ENCODE data around the gene GPX4. TPM values are rescaled to one million over a fixed set of nuclear protein-coding genes. Genes with fewer than 3 reads are reported as not detected.

Gene GPX4
- polyA plus RNA-seq, 1 of the 3 experiments (the other 2 are of a cell fraction), result 925 TPM

DNA sequence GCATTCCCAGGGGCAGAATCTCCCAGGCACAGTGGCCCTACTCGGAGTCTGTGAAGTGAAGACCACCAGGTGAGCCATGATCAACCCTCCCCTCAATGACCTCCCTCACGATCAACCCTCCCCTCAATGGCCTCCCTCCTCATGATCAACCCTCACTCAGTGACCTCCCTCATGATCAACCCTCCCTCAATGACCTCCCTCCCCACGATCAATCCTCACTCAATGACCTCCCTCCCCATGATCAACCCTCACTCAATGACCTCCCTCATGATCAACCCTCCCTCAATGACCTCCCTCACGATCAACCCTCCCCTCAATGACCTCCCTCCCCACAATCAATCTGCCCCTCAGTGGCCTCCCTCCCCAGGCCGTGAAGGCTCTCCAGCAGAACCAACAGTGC, 38.1 kb downstream of the GPX4 start:
- no peak for DNase-seq
- H3K4me3 ChIP-seq (ENCODE audit: low read depth in 2 of 2, low read length in 1 of 2), result no peak overlapping the region
- H3F3A ChIP-seq (replicated peaks; ENCODE audit: insufficient read depth), result peaks cover 6% of the 10 kb centered on the region
- H3K9me2 ChIP-seq, result no peaks in the 10 kb centered on the region
- no peaks in the 10 kb centered on the region for H3K9me3 ChIP-seq
- ChIA-PET CTCF (no interaction called here), POLR2A (no interaction called here)
- no peak overlapping the region for H3K27ac ChIP-seq (ENCODE audit: low read depth in 2 of 2, low read length in 1 of 2)
- 76% methylated on average over 5 of the region's 5 CpGs for WGBS (ENCODE audit: low lambda C conversion rate)
- no peak overlapping the region for H3K9ac ChIP-seq
- no peaks in the 10 kb centered on the region; the same call in 1 of the 2 replicates for H3K79me2 ChIP-seq (ENCODE audit: insufficient read depth)
- H3K4me2 ChIP-seq, result no peak overlapping the region
- no peaks in the 10 kb centered on the region for H3K27me3 ChIP-seq (ENCODE audit: insufficient read depth)
- H3K4me1 ChIP-seq (ENCODE audit: control insufficient read depth in 1 of 2, insufficient read depth in 2 of 2, low read depth in 1 of 2, low read length in 1 of 2), result no peaks in the 10 kb centered on the region
- no peak overlapping the region for H2AFZ ChIP-seq (ENCODE audit: low read depth)
- peaks cover 4 to 8% of the 10 kb centered on the region in 2 experiments for H3K36me3 ChIP-seq (replicated peaks in 1 of 2; ENCODE audit: control insufficient read depth in 1 of 2, insufficient read depth in 2 of 2, low read length in 1 of 2)
- TF ChIP-seq EZH2phosphoT487 (IDR thresholded peaks at IDR 0.05; ENCODE audit: borderline replicate concordance, low read depth) (no peak), ELF1 (IDR thresholded peaks at IDR 0.05) (no peak), RXRA (IDR thresholded peaks at IDR 0.05; ENCODE audit: borderline replicate concordance, low read depth) (no peak), FOXJ3 (CRISPR knock-in tag; IDR thresholded peaks at IDR 0.05) (no peak), TEAD4 (IDR thresholded peaks at IDR 0.05; ENCODE audit: borderline replicate concordance, insufficient read depth) (no peak), FOSL2 (IDR thresholded peaks at IDR 0.05; ENCODE audit: borderline replicate concordance, low read depth) (no peak), NFIC (IDR thresholded peaks at IDR 0.05; ENCODE audit: borderline replicate concordance) (no peak), GABPA (IDR thresholded peaks at IDR 0.05; ENCODE audit: low read depth) (no peak), FOXM1 (IDR thresholded peaks at IDR 0.05; ENCODE audit: low read depth) (no peak), MEF2A (IDR thresholded peaks at IDR 0.05; ENCODE audit: borderline replicate concordance, low read depth) (no peak)
- TF ChIP-seq, protein P1, sequence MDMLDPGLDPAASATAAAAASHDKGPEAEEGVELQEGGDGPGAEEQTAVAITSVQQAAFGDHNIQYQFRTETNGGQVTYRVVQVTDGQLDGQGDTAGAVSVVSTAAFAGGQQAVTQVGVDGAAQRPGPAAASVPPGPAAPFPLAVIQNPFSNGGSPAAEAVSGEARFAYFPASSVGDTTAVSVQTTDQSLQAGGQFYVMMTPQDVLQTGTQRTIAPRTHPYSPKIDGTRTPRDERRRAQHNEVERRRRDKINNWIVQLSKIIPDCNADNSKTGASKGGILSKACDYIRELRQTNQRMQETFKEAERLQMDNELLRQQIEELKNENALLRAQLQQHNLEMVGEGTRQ (IDR thresholded peaks at IDR 0.05; ENCODE audit: borderline replicate concordance, low read depth, low read length), result no peak
- TF ChIP-seq, protein P2, sequence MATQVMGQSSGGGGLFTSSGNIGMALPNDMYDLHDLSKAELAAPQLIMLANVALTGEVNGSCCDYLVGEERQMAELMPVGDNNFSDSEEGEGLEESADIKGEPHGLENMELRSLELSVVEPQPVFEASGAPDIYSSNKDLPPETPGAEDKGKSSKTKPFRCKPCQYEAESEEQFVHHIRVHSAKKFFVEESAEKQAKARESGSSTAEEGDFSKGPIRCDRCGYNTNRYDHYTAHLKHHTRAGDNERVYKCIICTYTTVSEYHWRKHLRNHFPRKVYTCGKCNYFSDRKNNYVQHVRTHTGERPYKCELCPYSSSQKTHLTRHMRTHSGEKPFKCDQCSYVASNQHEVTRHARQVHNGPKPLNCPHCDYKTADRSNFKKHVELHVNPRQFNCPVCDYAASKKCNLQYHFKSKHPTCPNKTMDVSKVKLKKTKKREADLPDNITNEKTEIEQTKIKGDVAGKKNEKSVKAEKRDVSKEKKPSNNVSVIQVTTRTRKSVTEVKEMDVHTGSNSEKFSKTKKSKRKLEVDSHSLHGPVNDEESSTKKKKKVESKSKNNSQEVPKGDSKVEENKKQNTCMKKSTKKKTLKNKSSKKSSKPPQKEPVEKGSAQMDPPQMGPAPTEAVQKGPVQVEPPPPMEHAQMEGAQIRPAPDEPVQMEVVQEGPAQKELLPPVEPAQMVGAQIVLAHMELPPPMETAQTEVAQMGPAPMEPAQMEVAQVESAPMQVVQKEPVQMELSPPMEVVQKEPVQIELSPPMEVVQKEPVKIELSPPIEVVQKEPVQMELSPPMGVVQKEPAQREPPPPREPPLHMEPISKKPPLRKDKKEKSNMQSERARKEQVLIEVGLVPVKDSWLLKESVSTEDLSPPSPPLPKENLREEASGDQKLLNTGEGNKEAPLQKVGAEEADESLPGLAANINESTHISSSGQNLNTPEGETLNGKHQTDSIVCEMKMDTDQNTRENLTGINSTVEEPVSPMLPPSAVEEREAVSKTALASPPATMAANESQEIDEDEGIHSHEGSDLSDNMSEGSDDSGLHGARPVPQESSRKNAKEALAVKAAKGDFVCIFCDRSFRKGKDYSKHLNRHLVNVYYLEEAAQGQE (IDR thresholded peaks at IDR 0.05; ENCODE audit: low read depth, low read length), result no peak
- TF ChIP-seq, protein P3, sequence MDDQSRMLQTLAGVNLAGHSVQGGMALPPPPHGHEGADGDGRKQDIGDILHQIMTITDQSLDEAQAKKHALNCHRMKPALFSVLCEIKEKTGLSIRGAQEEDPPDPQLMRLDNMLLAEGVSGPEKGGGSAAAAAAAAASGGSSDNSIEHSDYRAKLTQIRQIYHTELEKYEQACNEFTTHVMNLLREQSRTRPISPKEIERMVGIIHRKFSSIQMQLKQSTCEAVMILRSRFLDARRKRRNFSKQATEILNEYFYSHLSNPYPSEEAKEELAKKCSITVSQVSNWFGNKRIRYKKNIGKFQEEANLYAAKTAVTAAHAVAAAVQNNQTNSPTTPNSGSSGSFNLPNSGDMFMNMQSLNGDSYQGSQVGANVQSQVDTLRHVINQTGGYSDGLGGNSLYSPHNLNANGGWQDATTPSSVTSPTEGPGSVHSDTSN (IDR thresholded peaks at IDR 0.05), result no peak
- TF ChIP-seq, protein P4, sequence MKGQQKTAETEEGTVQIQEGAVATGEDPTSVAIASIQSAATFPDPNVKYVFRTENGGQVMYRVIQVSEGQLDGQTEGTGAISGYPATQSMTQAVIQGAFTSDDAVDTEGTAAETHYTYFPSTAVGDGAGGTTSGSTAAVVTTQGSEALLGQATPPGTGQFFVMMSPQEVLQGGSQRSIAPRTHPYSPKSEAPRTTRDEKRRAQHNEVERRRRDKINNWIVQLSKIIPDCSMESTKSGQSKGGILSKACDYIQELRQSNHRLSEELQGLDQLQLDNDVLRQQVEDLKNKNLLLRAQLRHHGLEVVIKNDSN (IDR thresholded peaks at IDR 0.05; ENCODE audit: borderline replicate concordance, low read depth), result no peak
- TF ChIP-seq, protein P5, sequence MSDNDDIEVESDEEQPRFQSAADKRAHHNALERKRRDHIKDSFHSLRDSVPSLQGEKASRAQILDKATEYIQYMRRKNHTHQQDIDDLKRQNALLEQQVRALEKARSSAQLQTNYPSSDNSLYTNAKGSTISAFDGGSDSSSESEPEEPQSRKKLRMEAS (IDR thresholded peaks at IDR 0.05; ENCODE audit: low read depth), result no peak
- no peaks in the 10 kb centered on the region for H4K20me1 ChIP-seq (ENCODE audit: insufficient read depth)
